ENCODE measurements around the gene PADI3.
"Not testable (repeated sequence)": the region's sequence is repeated elsewhere in the genome, so short reads cannot be mapped to it uniquely, and the experiment has no call there.

PADI3 gene

DNA sequence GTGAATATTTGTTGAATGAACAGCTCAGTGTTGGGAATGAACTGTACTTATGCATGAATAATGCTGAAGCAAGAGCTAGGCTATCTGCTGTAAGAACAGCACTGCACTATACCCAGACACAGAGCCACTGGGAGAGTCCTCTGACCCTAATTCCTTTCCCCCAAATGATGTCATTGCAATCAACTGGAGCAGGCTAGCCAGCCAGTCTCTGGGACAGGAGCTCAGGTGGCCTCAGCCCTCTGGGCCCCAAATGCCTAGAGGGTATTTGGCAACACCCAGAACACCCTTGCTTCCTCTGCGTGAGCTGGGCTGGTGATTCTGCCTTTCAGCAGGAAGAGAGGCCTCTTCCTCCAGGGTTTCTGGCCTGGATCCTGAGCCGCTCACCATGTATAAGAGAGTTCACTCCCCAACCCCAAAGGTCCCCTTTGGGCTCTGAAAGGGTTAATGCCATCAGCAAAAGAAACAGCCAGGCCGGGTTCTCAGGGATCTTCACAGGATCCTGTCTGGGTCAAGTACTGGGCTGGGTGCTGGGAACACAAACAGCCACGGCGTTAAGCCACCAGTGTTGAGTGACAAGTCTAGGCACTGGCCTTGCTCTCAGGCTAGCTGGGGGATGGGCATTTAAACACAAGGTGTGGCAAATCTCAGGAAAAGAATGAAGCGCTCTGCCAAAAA is 55.4 kb downstream of the PADI3 start:
- no peak for DNase-seq (ENCODE audit: low read depth in 2 of 2)

DNA sequence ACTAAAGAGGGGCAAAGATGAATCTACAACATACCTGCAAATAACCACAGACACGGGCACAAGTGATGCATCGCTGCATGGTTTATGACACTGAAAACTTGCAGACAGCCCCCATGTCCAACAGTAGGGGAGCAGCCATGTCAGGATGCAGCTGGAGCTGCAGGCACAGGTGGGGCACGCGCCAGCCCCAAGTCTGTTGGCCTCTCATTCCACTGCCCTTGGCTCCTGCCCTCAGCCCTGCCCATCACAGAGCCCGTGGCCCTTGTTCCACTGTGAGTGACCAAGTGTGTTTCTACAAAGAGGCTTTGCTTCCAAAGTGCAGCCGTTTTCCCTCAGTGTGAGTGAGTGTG is 55.9 kb downstream of the PADI3 start:
- no peak for DNase-seq (ENCODE audit: low read depth in 2 of 2)

DNA sequence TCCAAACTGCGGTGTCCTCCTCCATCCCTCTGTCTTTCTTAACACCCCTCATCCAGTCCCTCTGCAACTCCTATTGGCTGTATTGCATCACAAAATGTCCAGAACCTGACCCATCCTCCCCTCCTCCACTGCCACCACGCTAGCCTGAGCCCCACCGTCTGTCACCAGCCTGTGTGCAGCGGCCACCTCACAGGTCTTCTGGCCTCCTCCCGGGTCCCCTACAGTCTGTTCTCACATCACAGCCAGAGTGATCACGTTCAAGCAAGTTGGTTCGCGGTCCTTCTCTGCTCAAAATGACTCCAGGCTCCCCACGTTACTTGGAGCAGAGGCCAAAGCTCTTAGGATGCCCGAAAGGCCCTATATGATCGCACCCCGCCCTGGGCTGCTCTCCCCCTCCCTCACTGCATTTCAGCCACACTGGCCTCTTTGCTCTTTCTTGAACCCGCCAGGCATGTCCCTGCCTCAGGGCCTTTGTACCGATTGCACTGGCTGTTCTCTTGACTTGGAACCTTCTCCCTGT is 56.7 kb downstream of the PADI3 start:
- no peak for DNase-seq (ENCODE audit: low read depth in 2 of 2)

DNA sequence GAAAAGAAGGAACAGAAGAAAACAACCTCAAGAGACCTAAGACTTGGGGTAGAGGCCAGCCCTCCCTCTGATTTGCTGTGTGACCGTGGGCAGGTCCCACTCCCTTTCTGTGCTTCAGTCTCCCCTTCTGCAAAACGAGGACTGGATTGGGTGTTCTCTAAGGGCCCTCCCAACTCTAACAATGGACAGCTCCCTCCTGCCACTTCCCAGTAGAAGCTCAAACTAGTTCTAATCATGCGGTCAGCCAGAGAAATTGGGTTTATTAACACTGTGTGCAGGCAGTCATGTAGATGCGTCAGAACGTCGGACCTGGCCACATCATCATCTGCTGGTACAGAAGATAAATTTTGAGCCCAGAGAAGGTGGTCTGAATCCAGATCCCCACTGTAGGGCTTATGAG is 57.5 kb downstream of the PADI3 start:
- no peak for DNase-seq (ENCODE audit: low read depth in 2 of 2)

DNA sequence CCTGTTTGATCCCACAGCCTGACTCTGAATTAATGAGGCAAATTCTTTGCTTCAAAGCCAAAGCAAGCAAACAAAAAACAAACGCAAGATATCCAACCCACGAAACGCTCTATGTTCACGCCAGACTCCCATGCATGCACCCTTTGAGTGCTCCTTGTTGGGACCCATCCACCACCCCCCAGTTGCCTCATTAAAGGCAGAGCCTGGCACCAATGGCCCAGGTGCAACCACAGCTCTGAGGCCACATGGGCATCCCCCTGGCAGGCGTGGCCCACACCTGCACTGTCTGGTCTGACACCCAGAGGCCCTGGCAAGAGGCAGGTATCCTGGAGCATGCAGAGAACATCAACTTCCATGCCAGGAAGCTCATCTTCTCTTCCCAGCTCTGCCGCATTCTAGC is 58.0 kb downstream of the PADI3 start:
- no peak for DNase-seq (ENCODE audit: low read depth in 2 of 2)

DNA sequence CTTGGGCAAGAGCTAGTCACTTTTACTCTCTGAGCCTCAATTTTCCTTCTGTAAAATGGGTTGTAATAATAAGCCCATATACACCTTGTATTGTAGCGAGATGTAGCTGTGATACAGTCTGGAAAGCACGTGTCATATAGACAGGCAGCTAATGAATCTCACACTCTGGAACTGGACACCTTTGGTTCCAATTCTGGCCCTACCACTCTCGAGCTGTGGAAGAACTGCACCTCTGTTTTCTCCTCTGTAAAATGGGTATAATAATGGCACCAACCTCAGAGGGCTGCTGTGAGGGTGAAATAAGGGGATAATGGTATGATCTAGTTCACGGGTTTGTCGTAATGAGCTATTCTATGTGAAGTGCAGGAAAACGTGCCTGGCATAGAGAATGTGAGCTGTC is 58.4 kb downstream of the PADI3 start:
- DNase-seq (ENCODE audit: low read depth in 2 of 2): no peak

DNA sequence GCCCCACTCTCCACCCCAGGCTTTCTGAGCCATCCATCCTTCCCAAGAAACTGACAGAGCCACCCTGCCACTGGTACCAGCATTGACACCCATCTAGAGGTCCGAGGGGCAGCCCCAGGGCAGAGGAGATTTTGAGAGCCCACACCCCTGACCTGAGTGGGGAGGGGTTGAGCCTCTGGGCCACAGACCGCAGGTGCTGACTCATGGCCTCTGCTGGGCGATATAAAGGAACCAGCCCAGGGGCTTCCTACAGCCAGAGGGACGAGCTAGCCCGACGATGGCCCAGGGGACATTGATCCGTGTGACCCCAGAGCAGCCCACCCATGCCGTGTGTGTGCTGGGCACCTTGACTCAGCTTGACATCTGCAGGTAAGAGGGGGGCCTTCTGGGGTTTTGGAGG is 59.0 kb downstream of the PADI3 start, which contains the start of gene PADI4:
Gene PADI4 (plus strand): TSS at position 252 of the 400 bp plus-strand sequence. CDS start 26 bp downstream, at position 278.
- DNase-seq (ENCODE audit: low read depth in 2 of 2): no peak

DNA sequence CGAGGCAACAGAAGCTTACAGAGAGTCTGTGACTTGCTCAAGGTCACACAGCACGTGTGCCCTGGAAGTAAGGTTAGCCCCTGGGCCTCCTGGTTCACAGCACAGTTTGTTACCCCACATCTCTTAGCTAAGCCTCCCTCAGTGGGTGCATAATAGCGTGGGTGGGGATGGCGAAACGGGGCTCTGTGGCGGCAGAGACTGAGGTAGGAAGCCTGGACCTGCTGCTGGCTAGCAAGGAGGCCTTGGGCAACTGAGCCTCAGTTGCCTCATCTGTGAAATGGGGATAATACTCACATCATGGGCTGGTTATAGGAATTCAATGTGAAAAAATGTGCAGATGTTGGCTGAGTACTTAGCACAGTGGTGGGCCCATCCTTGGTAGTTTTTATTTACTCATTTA is 59.7 kb downstream of the PADI3 start:
- DNase-seq (ENCODE audit: low read depth in 2 of 2): no peak

DNA sequence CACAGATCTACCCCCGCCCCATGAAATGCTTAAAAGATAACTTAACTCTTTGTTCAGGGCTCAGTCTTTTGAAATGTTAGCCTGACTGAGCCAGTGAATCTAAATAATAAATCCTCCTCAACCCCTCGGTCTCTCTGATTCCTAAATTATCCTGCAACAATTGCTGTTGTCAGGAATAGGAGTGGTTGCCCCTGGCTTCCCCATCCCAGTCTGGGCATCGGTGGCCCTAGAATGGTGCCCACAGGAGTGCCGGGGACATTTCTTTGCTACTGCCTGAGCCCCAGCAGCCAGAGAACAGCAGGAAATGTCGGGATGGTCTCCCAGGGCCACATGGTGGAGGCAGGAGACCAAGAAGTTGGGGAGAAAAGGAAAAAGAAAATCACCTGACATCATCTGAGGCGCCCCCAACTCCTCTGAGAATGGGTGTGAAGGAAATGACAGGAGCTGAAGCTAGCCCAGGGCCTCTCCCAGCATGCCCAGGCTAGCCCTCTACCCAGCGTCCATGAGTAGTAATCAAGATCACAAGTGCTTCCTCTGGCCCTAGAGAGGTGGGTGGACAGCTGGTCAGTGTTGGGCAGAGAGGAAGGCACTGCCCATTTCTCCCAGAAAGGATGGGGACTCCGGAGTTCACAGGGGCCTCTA is 60.6 kb downstream of the PADI3 start:
- no peak for DNase-seq (ENCODE audit: low read depth in 2 of 2)

DNA sequence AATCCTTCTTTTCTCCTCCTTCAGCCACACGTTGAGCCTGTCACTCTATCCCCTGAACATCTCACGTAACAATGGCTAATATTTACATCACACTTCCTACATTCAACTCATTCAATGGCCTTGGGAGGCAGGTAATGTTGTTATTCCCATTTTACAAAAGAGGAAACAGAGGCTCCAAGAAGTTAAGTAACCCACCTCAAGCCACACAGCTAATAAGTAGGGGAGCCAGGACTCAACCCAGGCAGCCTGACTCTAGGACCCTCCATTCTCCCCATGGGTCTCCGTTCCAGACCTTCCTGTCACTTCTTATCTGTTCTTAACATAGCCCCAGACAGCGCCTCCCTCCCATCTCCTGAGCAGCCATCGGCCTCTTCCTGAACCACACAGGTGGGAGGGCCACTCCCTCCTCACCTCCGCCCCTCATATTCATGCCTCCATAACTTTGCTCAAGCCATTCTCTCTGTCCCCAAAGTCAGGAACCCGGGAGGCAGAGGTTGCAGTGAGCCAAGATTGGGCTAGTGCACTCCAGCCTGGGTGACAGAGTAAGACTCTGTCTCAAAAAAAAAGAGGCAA is 61.3 kb downstream of the PADI3 start:
- no peak for DNase-seq (ENCODE audit: low read depth in 2 of 2)

DNA sequence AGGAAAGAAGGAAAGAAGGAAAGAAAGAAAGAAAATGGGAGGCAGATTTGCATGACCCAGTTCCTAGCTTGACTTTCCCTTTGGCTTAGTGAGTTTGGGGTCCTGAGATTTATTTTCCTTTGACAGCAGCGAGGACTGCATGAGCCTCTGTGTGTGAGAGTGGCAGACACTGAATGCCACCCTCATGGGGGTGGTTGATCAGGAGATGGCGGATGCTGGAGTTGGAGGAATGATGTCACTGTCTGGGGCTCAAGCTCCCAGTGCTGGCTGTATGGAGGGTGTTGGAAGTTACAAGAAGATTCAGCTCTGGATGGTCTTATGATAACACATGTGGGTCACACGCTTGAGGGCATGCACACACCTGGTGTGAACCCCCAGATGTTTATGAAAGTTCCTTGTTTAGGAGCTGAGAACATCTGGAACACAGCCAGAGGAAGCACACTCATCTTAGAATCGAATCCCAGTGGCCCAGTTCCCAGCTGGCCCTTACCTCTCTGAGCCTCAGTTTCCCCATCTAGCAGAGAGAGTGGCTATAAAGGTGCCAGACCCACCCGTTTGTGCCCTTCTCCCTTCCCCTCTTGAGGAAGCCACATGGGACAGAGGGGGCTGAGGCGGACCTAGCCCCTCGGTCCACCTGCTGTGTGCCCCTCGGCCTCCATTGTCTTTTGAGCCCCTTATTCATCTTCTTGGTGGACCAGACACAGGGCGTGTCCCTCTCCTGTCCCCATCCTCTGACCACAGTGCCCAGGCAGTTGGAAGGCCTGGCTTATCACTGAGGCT is 64.8 kb downstream of the PADI3 start:
- DNase-seq (ENCODE audit: low read depth in 2 of 2): no peak

DNA sequence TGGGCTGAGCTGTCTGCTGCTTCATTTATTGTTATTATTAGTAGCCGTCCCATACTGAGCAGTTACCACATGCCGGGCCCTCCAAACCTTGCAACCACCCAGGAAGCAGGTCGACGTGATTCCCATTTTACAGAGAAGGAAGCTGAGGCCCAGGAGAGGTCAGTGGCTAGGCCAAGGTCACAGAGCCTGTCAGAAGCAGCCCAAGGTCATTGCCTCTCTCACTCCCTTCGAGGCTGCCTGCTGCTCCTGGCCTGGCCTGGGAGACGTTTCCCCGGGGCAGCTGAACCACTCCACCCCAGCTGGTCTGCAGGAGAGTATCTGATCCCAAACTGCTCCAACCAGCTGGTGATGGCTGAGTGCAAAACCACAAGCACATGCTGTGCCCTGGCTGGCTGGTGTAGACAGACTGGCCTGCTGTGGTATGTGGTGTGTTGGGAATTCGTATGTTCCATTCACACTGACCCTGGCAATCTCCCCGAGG is 65.6 kb downstream of the PADI3 start:
- no peak for DNase-seq (ENCODE audit: low read depth in 2 of 2)

DNA sequence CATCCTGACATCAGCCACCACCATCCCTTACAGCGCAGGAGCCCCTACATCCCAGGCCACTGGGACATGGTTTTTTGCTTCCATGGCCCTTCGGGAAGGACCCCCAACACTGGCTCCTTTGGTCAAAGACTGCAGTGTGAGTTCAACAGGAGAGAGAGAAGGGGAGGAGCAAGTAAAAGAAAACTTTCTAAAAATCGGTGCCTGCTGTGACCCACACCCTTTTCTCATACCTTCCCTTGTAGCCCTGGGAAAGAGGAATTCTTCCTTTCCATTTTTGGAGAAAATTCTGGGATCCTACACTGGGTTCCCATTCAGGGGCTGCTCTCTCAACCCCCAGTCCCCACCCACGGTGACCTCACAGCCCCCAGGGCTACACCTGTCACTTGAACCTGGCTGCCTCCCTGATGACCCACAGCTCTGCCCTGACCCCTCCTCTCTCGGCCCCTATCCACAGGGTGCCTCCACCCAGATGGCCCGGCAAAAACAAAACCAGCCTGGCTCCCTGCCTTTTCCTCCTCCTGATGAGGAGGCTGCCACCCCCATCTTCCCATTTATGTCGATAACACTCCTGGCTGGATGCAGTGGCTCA is 66.7 kb downstream of the PADI3 start:
- DNase-seq (ENCODE audit: low read depth in 2 of 2): no peak

DNA sequence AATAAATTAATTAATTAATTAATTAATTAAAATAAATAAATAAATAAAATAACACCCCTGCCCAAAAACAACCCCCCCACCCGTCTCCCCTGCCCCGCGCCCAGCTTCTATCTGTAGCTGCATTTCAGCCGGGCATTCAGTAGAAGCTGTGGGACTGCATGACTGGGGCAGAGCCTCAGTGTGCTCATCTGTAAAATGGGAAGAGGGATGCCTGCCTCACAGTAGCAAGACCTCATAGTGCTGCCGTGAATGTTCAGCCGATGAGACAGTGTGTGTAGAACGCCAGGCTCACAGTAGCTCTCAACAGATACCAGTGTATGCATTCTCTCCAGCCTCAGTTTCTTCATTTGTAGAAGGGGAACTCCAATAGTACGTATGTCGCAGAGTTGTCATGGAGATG is 67.8 kb downstream of the PADI3 start:
- DNase-seq (ENCODE audit: low read depth in 2 of 2): no peak

DNA sequence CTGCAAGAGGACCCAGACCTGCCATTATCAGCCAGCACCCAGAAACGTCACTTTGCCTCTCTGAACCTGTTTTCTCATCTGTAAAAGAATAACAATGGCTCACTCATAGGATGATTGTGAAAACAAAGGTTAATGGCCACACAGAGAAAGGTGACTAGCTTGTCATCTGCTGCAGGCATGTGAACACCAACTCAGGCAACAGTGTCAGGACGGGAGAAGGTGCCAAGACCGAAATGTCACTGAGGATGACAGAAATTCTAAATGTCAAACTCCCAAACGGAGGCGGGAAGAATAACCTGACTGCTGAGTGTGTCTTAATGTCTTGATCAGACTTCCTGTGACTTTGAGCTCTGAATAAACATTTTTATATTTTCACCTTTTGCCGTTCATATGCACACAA is 69.4 kb downstream of the PADI3 start:
- no peak for DNase-seq (ENCODE audit: low read depth in 2 of 2)

DNA sequence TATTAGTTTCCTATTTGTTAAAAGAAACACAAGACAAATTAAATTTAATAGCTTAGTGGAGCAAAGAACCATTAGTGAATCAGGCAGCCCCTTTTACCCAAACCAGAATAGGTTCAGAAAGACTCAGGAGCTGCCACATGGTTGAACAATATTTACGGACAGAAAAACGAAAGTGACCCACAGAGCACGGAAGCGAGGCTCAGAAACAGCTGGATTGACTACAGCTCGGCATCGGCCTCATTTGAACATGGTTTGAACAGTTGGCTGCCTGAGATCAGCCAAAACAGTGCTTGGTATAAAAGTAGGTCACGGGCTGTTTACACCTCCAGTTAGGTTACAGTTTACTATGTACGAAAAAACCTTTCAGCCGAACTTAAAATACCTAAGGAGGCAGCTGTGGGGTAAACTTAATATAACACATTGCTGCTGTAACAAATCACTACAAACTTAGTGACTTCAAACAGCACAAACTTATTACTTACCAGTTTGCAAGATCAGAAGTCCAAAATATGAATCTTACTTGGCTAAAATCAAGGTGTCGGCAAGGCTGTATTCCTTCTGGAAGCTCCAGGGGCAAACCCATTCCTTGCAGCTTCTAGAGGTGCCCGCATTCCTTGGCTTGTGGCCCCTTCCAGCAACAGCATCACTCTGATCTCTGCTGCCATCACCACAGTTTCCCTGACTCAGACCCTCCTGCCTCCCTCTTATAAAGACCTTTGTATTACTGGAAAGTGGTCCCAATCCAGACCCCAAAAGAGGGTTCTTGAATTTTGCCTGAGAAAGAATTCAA is 70.9 kb downstream of the PADI3 start:
- DNase-seq (ENCODE audit: low read depth in 2 of 2): no peak

DNA sequence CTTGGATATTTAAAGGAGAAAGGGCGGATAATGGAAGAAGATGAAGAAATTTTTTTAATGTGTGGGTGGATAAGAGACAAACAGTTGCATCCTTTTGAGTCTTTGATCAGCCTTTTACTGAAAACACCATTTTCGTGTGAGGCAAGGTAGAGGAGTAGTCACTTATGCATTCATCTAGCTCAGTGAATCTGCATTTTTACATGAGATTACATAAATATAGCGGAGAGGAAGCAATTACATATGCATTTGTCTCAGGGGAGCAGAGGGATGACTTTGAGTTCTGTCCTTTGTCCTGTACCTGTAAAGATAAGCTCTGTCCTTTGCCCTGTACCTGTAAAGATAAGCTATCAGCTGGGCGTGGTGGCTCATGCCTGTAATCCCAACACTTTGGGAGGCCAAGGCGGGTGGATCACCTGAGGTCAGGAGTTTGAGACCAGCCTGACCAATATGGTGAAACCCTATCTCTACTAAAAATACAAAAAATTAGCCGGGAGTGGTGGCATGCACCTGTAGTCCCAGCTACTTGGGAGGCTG is 73.0 kb downstream of the PADI3 start:
- DNase-seq (ENCODE audit: low read depth in 2 of 2): not testable (repeated sequence)

DNA sequence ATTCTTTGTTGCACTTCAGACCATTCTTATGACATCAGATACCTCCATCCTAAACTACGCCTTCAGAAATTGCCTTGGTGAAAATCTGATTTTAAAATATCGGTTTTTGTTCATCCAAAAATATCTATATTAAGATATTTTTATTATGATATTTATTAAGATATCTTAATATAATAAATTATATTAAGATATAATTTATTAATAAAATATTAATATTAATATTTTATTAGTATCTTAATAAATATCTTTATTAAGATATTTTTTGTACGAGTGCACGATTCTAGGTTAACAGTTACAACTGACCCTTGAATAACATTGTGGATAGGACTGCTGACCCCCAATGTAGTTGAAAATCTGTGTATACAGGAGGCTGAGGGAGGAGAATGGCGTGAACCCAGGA is 80.0 kb downstream of the PADI3 start:
- no peak for DNase-seq (ENCODE audit: low read depth in 2 of 2)

DNA sequence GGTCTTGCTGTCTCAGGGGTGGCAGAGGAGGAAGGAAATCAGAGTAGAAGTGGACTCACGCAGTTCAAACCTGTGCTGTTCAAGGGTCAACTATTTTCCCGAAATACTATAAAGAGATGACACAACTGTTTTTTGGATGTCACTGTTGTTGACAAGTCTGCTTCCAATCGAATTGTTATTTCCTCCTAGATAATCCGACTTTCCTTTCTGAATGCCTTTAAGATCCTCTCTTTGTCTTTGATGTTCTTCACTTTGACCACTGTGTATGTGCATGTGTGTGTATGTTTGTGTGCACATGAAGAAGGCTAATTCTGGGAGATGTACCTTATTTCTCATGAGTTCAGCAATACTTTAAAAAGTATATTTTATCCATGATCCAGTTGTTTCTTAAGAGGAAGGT is 80.7 kb downstream of the PADI3 start:
- no peak for DNase-seq (ENCODE audit: low read depth in 2 of 2)

DNA sequence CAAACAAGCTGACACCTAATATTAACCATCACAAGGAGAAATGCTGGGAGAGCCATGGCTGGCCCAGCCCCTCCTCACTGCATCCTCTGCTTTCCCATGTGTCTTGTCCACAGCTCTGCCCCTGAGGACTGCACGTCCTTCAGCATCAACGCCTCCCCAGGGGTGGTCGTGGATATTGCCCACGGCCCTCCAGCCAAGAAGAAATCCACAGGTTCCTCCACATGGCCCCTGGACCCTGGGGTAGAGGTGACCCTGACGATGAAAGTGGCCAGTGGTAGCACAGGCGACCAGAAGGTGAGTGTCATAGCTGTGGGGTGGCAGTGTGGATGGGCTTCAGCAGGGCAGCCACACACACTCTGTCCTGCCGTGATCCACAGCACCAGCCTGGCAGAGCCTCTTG is 82.0 kb downstream of the PADI3 start:
- no peak for DNase-seq (ENCODE audit: low read depth in 2 of 2)

DNA sequence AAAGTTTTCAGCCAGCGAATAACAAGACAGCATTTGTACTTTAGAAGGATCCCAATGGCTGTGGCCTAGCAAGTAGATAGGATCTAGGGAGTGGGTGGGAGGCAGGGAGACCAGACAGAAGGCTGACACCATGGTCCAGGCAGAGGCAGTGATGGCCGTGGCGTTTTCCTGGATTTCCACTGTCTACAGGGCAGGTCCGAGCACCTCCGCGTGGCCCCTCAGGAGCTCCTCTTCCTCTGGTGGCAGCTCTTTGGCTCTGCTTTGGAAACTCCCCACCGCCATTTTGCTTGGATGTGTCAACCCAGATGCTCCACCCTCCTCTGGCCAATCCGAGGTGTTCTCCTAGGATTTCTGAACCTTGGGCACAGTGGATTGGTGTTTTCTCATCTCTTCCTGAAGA is 84.2 kb downstream of the PADI3 start:
- no peak for DNase-seq (ENCODE audit: low read depth in 2 of 2)

Measured in stimulated activated CD4-positive, alpha-beta T cell treated with anti-CD3 and anti-CD28 coated beads, Interleukin-12 subunit alpha, Interleukin-12 subunit beta, amount 100 ng/mL, for 24 hours (primary cell).